CD14-positive monocyte (primary cell): Measurements from ENCODE around the gene BRD2. TPM values are rescaled to one million over a fixed set of nuclear protein-coding genes. Genes with fewer than 3 reads are reported as not detected.

Source experiments
- DNase-seq, 3 donors: peaks; one replicate each; pipeline ENCODE4 v3.0.0-alpha.2; 2011 to 2022
- H2AFZ ChIP-seq: 2 replicates; pipeline ENCODE4 v1.6.0; 2012; ENCODE audit warnings: mild to moderate bottlenecking, low read depth, low read length, inconsistent platforms; ENCODE audit not compliant: insufficient read depth, poor library complexity, severe bottlenecking
- H3K27ac ChIP-seq, 2 donors: 1 replicate in 1 of 2; 2 replicates in 1 of 2; pipeline ENCODE4 v1.5.1; 2012 to 2013; ENCODE audit warnings: low read length in 2 of 2, control low read depth in 1 of 2, inconsistent platforms in 1 of 2, low read depth in 1 of 2, mild to moderate bottlenecking in 1 of 2
- H3K27me3 ChIP-seq, 2 donors: one replicate each; pipeline versions ENCODE4 v1.6.0 to v1.6.1; 2011 to 2013; ENCODE audit warnings: low read length in 2 of 2; ENCODE audit not compliant: control insufficient read depth in 2 of 2, insufficient read depth in 2 of 2
- H3K36me3 ChIP-seq, 2 donors: replicated peaks in 1 of 2; 1 replicate in 1 of 2; 2 replicates in 1 of 2; pipeline versions ENCODE4 v1.5.1 to v1.6.1; 2012 to 2013; ENCODE audit warnings: low read length in 2 of 2, control low read depth in 1 of 2, inconsistent platforms in 1 of 2, mild to moderate bottlenecking in 1 of 2; ENCODE audit not compliant: insufficient read depth in 2 of 2, control insufficient read depth in 1 of 2
- H3K4me1 ChIP-seq, 2 donors: 1 replicate in 1 of 2; 2 replicates in 1 of 2; pipeline versions ENCODE4 v1.5.1 to v1.6.1; 2012 to 2013; ENCODE audit warnings: low read length in 2 of 2, control low read depth in 1 of 2, inconsistent platforms in 1 of 2, mild to moderate bottlenecking in 1 of 2, moderate library complexity in 1 of 2; ENCODE audit not compliant: insufficient read depth in 2 of 2, control insufficient read depth in 1 of 2
- H3K4me2 ChIP-seq: replicated peaks from 2 replicates; pipeline ENCODE3; 2012; ENCODE audit warnings: low read length, moderate library complexity, mild to moderate bottlenecking; ENCODE audit not compliant: poor library complexity, severe bottlenecking; ENCODE audit errors: extremely low read depth
- H3K4me3 ChIP-seq, 3 experiments: fragments of 200-600 bp in 1 of 3; sonication (generic) in 1 of 3; replicated peaks in 1 of 3; 1 replicate in 2 of 3; 2 replicates in 1 of 3; pipeline ENCODE4 v1.5.1; 2011 to 2013; ENCODE audit warnings: low read length in 3 of 3, mild to moderate bottlenecking in 3 of 3, control low read depth in 2 of 3, low read depth in 2 of 3, inconsistent platforms in 1 of 3, moderate library complexity in 1 of 3
- H3K79me2 ChIP-seq: 2 replicates; pipeline ENCODE4 v1.6.0; 2012; ENCODE audit warnings: mild to moderate bottlenecking, control low read depth, inconsistent platforms, low read length, moderate library complexity; ENCODE audit not compliant: insufficient read depth
- H3K9ac ChIP-seq: 2 replicates; pipeline ENCODE4 v1.6.0; 2017; ENCODE audit warnings: low read length, mild to moderate bottlenecking; ENCODE audit not compliant: insufficient read depth, poor library complexity, severe bottlenecking
- H3K9me3 ChIP-seq, 2 donors: replicated peaks in 1 of 2; 1 replicate in 1 of 2; 2 replicates in 1 of 2; pipeline versions ENCODE4 v1.5.1 to v1.6.1; 2012 to 2013; ENCODE audit warnings: low read length in 2 of 2, control low read depth in 1 of 2; ENCODE audit not compliant: control insufficient read depth in 1 of 2, insufficient read depth in 1 of 2
- H4K20me1 ChIP-seq: 2 replicates; pipeline ENCODE4 v1.6.0; 2012; ENCODE audit warnings: mild to moderate bottlenecking, low read length, control low read depth, moderate library complexity; ENCODE audit not compliant: insufficient read depth
- H3K27ac Mint-ChIP-seq, 7 donors: one replicate each; pipeline ENCODE4 v1.8.0; 2020; ENCODE audit warnings: mild to moderate bottlenecking in 7 of 7, mixed read lengths in 7 of 7, moderate library complexity in 6 of 7, inconsistent platforms in 2 of 7
- H3K27me3 Mint-ChIP-seq, 3 donors: one replicate each; pipeline ENCODE4 v1.8.0; 2021 to 2022; ENCODE audit warnings: low read depth in 3 of 3, mild to moderate bottlenecking in 3 of 3, mixed read lengths in 3 of 3, moderate library complexity in 3 of 3, inconsistent platforms in 1 of 3
- H3K36me3 Mint-ChIP-seq, 2 donors: one replicate each; pipeline ENCODE4 v1.8.0; 2020; ENCODE audit warnings: mixed read lengths in 2 of 2, inconsistent platforms in 1 of 2, mild to moderate bottlenecking in 1 of 2
- H3K4me1 Mint-ChIP-seq: one replicate; pipeline ENCODE4 v1.8.0; 2020; ENCODE audit warnings: mild to moderate bottlenecking, mixed read lengths
- H3K4me3 Mint-ChIP-seq, 2 donors: one replicate each; pipeline ENCODE4 v1.8.0; 2020; ENCODE audit warnings: mild to moderate bottlenecking in 2 of 2, mixed read lengths in 2 of 2, moderate library complexity in 1 of 2
- H3K9me3 Mint-ChIP-seq, 7 donors: one replicate each; pipeline ENCODE4 v1.8.0; 2020 to 2022; ENCODE audit warnings: mixed read lengths in 7 of 7, mild to moderate bottlenecking in 6 of 7, moderate library complexity in 6 of 7, inconsistent platforms in 2 of 7
- CTCF ChIP-seq: fragments of 200-600 bp; IDR thresholded peaks from one replicate; pipeline ENCODE4 v1.8.0; 2022; ENCODE audit warnings: antibody characterized with exemption, mild to moderate bottlenecking
- WGBS: methylation state at CpG from one replicate; pipeline ENCODE4 v1.1.5; 2013; ENCODE audit warnings: missing lambda C conversion rate; ENCODE audit not compliant: insufficient coverage; 5-methylcytosine and 5-hydroxymethylcytosine counted together
- intact Hi-C, 2 donors: fragments of 100-400 bp; cut with micrococcal nuclease; formaldehyde crosslinking; loops; one replicate each; pipeline versions ENCODE4 v1.15.0 to v1.15.1; 2023
- polyA plus RNA-seq, 3 donors: library from polyadenylated mRNA; depleted of rRNA in 1 of 3; unstranded in 2 of 3; stranded (reverse) in 1 of 3; fragments of 300-500 nt in 2 of 3; fragments of >200 nt in 1 of 3; fragmentation: Illumina TruSeq in 2 of 3; gene quantifications; 1 replicate in 2 of 3; 2 replicates in 1 of 3; pipeline ENCODE4 v1.2.3, GENCODE V29; 2012 to 2021

BRD2 gene
- polyA plus RNA-seq, 3 donors, result 9.6 to 475 (median 21.7) TPM

GRCh38 chr6:32971242-32971580, 2.8 kb downstream of the BRD2 start:
- H3K9me3 Mint-ChIP-seq, result peaks cover 0 to 9% (median 0%) of the 10 kb centered on the region in 7 donors
- DNase-seq, result no peak
- H3K27me3 ChIP-seq, result no peaks in the 10 kb centered on the region
- peak overlapping the region; percentile 93 to 96 (median 93) for H3K4me3 ChIP-seq
- peaks cover 0 to 10% (median 2%) of the 10 kb centered on the region in 3 donors for H3K27me3 Mint-ChIP-seq
- H3K4me2 ChIP-seq, result peak overlapping the region; percentile 99
- peaks cover 21 to 29% of the 10 kb centered on the region in 2 donors for H3K36me3 ChIP-seq
- intact Hi-C loops, result loop anchor here (5.0 kb wide), 3 partner anchors 34 to 129 kb away; partner anchors contain the start of gene PSMB8 (in 1 of the 2)
- peaks cover 89% of the 10 kb centered on the region for H3K79me2 ChIP-seq
- peak overlapping the region; percentile 97 to 100 (median 99) for H3K27ac Mint-ChIP-seq
- no peak for TF ChIP-seq CTCF
- peak overlapping the region; percentile 95 to 97 for H3K27ac ChIP-seq
- H3K4me1 Mint-ChIP-seq, result peaks cover 47% of the 10 kb centered on the region
- 1% methylated on average over 15 of the region's 15 CpGs for WGBS
- peaks cover 33 to 42% of the 10 kb centered on the region in 2 donors for H3K36me3 Mint-ChIP-seq
- H3K4me1 ChIP-seq, result peaks cover 45% of the 10 kb centered on the region in 2 donors
- no peak overlapping the region for H2AFZ ChIP-seq
- H3K9me3 ChIP-seq, result no peaks in the 10 kb centered on the region
- peak overlapping the region; percentile 98 to 100 for H3K4me3 Mint-ChIP-seq
- H4K20me1 ChIP-seq, result peaks cover 42% of the 10 kb centered on the region
- H3K9ac ChIP-seq, result peak overlapping the region; percentile 79

- H3K4me3 Mint-ChIP-seq, result peak overlapping the region; percentile 98 to 100
- Histone ChIP-seq H3K4me2 (peak overlapping the region; percentile 99), H2AFZ (no peak overlapping the region), H3K36me3 (peaks cover 26 to 35% of the 10 kb centered on the region in 2 donors), H3K9ac (peak overlapping the region; percentile 80), H3K9me3 (no peaks in the 10 kb centered on the region), H3K27ac (peak overlapping the region; percentile 95 to 97), H3K4me3 (peak overlapping the region; percentile 93 to 96 (median 93)), H3K27me3 (no peaks in the 10 kb centered on the region), H4K20me1 (peaks cover 47% of the 10 kb centered on the region), H3K4me1 (peaks cover 43 to 45% of the 10 kb centered on the region in 2 donors), H3K79me2 (peaks cover 89% of the 10 kb centered on the region)
- no peak for TF ChIP-seq CTCF
- peaks cover 0 to 10% (median 2%) of the 10 kb centered on the region in 3 donors for H3K27me3 Mint-ChIP-seq
- peak overlapping the region; percentile 97 to 100 (median 99) for H3K27ac Mint-ChIP-seq
- H3K9me3 Mint-ChIP-seq, result peaks cover 0 to 9% (median 0%) of the 10 kb centered on the region in 7 donors
- DNase-seq, result peak; percentile 100
- intact Hi-C loops, result loop anchor here (5.0 kb wide), 3 partner anchors 34 to 129 kb away; partner anchors contain the start of gene PSMB8 (in 1 of the 2)
- WGBS, result 0% methylated on average over 39 of the region's 58 CpGs
- peaks cover 48% of the 10 kb centered on the region for H3K4me1 Mint-ChIP-seq
- H3K36me3 Mint-ChIP-seq, result peaks cover 38 to 47% of the 10 kb centered on the region in 2 donors
Measured at GRCh38 chr6:32971581-32972352, 3.4 kb downstream of the BRD2 start.
